Measurements from ENCODE around the gene ANLN.
"Not testable (repeated sequence)": the region's sequence is repeated elsewhere in the genome, so short reads cannot be mapped to it uniquely, and the experiment has no call there.

ANLN gene, protein sequence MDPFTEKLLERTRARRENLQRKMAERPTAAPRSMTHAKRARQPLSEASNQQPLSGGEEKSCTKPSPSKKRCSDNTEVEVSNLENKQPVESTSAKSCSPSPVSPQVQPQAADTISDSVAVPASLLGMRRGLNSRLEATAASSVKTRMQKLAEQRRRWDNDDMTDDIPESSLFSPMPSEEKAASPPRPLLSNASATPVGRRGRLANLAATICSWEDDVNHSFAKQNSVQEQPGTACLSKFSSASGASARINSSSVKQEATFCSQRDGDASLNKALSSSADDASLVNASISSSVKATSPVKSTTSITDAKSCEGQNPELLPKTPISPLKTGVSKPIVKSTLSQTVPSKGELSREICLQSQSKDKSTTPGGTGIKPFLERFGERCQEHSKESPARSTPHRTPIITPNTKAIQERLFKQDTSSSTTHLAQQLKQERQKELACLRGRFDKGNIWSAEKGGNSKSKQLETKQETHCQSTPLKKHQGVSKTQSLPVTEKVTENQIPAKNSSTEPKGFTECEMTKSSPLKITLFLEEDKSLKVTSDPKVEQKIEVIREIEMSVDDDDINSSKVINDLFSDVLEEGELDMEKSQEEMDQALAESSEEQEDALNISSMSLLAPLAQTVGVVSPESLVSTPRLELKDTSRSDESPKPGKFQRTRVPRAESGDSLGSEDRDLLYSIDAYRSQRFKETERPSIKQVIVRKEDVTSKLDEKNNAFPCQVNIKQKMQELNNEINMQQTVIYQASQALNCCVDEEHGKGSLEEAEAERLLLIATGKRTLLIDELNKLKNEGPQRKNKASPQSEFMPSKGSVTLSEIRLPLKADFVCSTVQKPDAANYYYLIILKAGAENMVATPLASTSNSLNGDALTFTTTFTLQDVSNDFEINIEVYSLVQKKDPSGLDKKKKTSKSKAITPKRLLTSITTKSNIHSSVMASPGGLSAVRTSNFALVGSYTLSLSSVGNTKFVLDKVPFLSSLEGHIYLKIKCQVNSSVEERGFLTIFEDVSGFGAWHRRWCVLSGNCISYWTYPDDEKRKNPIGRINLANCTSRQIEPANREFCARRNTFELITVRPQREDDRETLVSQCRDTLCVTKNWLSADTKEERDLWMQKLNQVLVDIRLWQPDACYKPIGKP

DNA sequence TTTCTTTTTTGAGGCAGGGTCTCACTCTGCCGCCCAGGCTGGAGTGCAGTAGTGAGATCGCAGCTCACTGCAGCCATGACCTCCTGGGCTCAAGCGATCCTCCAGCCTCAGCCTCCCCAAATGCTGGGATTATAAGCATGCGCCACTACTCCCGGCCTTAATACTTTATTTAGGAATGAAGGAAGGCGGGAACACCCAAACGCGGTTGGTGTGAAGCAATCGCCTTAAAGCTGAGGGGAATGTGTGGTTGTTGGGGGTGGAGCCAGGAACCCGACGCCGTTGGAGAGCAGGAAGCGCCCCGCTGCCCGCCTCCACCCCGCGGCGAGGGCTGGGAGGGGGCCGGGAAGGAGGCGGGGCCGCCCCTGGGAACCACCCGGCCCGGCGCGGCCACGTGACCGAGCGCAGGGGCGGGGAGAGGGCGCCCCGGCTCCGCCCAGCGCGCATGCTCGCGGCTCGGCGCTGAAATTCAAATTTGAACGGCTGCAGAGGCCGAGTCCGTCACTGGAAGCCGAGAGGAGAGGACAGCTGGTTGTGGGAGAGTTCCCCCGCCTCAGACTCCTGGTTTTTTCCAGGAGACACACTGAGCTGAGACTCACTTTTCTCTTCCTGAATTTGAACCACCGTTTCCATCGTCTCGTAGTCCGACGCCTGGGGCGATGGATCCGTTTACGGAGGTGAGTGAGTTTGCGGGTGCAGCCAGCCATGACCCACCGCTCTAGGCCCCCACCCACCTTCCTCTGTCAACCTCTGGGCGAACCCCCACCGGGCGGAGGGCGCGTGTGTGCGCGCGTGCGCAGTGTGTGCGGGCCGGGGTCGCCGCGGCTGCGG lies at the start of gene ANLN:
Gene ANLN, plus strand, starts transcription at position 492 of the 828 bp plus-strand sequence. Its CDS starts 165 bp downstream, at position 657.
- DNase-seq = peak; percentile 79

DNA sequence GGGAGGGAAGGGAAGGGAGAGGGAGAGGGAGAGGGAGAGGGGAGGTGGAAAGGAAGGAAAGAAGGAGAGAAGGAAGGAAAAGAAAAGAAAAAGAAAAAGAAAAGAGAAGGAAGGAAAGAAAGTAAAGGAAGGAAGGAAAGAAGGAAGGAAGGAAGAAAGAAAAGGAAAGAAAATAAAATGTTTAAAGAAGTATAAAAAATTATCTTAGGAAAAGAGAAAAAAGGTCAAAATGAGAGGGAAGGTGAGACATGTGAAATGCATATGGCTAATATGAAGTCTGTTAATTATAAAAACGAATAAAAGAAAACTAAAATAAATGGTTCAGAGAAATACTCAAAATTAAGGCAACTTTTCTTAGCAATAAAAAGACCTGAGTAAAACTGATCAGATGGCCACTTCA lies 46.1 kb upstream of the ANLN start:
- DNase-seq = no peak

DNA sequence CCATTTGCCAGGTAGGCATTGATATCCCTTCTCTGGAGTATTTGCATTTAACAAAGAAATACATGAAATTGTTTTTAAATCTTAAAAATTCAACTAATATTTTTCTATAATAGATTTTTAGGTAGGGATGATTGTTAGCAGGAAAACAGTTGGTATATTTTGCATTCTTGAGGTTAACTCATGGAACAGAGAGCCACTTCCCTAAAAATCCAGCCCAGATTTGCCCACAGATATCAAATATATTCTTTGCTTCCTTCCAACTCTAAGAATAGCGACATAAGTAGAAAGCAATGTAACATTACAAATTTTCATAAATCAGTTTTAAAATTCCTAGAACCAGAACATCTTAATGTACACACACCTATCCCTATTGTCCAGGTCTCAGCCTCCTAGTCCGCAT lies 45.0 kb upstream of the ANLN start:
- DNase-seq = no peak

DNA sequence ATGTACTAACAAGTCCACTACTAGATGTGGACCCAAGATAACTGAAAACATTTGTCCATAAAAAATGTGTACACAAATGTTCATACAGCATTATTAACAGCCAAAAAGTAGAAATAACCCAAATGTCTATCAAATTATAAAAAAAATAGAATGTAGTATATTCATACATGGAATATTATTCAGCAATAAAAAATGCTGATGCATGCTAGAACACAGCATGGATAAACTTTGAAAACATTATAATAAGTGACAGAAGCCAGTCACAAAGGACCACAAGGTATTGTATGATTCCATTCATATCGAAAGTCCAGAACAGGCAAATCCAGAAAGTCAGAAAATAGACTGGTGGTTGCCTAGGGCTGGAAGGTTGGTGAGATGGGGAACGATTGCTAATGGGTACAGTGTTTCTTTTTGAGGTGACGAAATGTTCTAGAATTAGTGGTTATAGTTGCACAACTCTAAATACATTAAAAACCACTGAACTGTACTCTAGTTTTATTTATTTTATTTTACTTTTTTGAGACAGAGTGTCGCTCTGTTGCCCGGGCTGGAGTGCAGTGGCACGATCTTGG lies 43.3 kb upstream of the ANLN start:
- no peak for DNase-seq

DNA sequence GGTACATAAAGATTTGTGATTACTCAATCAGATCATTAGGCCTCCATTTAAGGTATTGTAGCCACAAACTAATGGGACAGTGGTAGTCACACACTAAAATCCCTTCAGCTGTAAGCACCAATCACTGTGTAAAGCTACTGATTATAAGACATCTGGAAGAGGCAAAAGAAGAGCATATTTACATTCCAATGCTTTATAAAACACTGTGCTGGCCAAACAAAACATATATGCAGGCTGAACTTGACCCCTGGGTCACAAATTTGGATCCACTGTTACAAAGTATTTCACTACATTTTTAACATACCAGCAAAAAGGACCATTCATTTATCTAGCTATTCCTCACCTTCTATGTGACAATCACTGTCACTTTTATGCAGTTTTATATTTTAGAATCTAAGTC lies 41.4 kb upstream of the ANLN start:
- no peak for DNase-seq

DNA sequence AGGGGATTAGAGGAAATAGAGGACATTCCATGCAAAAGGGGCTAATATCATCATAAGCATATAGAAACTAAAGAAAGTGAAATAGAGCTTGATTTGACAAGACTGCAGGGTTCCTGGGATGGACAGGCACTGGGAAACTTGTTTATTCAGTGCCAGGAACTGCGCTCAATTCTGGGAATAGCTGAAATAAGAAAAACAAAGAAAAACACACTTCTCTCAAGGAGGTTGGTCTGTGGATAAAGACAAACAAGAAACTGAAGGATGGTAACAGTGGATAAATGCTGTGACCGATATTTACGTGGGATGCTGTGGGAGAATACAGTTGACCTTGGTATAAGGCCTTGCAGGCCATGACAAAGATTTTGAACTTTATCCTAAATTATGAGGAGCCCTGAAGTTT lies 40.9 kb upstream of the ANLN start:
- DNase-seq = no peak

DNA sequence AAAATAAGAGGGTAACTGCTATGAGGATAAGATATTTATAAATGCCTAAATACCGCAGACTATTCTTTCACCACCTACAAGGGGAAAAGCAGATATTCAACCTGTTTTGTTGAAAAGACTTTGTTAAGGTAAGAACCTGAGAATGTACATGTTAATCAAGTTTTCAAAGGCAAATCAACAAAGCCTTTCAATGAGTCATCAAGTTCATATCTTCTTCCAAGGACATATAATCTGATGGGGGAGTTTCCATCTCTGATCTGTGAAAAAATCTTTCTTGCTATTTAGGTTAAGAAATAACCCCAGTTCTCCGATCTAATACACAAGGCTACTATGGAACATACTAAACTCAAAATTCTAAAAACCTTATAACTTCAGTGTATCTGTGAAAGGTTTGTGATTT lies 40.0 kb upstream of the ANLN start:
- no peak for DNase-seq

DNA sequence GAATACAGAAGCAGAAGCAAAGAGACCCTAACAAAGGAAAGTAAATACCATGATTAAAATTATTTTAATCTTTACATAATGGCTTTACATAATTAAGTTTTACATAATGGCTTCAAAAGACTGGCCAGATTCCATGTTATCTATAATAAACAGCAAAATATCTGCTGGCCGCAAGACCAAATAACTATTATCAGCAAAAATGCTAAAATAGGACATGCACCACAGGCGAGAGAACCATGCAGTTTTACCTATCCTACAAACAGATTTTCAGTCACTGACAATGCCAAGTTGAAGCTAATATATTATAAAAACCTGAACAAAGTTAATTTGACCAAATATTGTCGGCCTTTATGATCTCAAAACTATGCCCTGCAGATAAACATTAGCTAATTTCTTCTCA lies 34.2 kb upstream of the ANLN start:
- no peak for DNase-seq

DNA sequence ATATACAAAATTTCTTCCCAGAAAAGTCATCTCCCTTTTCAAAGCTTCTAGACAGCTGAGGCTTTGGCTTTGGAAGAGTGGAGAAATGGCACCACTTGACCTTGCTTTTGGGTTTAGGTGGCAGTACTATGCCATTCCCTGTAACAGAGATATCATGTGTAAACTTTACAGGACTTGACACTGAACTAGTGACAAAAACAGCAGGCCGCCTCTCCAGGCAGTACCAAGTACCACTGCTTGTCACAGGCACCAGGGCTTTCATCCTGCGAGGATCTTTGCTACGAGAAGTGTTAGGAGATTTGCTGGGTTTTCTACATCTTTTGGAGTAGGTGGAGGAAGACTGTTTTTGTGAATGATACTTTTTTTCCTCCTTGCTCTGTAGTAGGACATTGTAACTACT lies 32.6 kb upstream of the ANLN start:
- no peak for DNase-seq

DNA sequence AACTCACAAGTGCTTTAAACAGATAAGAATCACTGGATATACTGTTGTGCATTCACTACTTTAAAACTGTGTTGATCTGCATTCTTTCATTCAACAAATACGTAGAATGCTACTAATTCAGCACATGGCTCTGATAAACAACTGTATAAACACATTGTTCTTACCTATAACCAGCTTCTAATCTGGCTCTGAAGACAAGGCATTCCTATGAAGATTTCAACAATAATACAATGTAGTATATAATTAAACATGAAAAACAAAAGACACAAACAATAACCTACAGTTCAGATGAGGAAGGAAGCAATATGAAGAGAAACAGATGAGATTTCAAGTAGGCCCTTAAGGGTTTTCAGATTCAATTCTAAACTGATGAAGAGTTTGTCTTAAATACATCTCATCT lies 31.1 kb upstream of the ANLN start:
- DNase-seq = no peak

DNA sequence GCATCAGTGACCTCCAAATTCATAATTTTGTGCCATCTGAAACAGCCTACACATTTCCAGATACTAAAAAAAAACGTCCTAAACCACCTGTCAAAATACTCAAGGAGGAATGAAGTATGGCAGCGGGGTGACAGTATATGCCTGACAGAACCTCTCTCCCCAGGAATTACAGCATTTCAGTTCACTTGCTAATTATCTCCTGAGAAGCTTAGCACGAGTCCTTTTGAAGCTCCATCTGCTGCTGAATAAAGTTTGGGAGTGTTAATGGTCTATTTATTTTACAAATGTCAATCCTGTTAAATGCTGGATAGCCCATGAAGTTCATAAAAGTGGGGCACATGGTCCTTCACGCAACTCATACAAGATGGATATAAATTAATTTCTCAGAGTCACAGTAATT lies 29.4 kb upstream of the ANLN start:
- DNase-seq = peak; percentile 79

DNA sequence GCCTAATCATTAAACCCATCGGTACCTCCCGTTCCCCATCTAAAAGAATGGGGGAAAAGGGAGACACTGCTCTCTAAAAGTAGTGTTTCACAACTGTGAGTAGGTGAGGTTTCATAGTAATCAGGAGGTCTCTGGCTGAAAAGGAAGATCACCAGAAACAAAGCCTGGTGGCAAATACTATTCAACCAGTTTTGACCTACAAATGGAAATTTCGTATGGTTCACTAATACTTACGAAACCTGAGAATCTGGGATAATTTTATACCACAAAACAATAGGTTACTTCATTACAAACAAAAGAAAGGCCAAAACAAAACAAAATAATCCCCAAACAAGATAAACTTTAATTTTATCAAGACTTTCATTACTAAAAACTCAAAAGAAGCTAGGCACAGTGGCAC lies 28.4 kb upstream of the ANLN start:
- no peak for DNase-seq

DNA sequence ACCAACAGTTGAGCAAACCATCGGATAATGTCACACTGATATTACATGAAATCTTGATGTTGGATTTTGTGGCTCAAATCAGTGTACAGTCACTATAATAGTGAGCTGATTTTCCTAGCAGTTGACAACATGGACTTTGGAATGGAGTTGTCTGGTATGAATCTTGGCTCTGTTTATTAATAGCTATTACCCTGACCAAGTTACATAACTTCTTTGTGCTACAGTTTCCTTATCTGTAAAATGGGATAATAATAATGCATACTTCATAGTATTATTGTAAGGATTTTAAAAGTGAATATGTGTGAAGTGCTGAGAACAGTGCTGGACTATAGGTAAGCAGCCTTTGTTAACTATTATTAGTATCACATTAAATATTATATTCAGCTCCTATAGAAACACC lies 26.1 kb upstream of the ANLN start:
- no peak for DNase-seq

DNA sequence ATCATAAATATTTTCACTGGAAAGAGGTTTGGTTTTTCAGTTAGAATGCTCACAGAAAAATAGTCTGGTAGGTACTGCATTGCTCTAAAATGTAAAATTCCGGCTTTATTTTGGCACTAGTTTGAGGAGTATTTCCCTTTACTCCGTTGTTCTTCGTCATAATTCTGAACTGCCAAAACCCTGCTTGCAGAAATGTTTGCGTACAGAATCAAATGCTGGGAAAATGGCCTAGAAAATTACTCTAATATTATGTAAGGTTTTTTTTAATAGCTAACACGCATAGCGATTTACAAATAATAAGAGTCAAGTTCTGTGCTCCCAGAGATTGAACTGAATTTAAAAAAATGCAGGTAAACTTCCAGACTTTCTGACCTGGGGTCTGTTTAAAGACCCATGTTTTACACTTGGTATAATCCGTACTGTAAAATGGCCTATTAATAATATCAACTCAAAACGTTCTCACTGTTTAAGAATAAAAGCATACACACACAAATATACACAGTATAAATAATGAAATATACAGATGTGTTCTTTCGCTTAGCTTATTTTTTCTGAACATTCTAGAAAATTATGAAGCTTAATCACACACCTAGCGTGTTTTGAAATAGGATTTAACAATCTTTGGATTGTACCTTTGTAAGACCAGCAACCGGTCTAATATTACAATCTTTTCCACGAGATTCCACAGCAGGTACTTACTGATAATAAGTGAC lies 23.5 kb upstream of the ANLN start:
- no peak for DNase-seq

DNA sequence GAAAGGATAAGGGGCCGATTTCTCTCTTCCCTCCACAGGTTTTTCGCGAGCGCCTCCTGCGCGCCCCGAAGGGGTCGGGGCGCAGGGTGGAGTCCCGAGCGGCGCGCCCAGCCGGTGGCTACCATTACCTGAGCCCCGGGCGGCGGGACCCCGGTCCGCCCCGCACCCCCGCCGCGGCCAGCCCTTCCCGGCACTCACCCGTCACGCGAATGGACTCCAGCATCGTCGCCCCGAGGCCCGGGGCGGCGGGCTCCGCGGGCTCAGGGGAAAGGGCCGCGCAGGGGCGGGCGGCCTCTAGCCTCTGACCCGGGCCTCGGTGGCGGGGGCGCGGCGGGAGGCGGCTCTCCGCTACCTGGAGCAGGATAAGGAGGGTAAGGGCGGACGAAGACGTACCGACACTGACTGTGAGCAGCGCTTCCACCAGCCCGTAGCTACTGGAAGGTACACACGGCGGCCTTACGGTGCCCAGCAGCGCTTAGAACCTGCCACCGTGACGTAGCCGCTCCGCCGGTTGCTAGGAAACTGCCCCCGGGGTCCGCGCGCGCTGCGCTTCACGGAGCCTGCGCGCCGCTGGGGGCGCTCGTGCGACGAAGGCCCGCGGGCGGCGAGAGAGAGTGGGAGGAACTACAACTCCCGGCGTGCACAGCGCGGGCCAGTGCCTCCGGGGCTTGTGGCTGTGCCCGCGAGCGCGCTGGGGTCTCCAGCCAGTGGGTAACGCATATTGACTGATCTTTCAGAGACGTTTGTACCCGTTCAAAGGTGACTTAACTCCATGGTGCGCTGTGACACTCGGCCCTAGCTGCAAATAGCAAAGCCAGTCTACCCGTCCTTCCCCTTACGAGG lies 22.7 kb upstream of the ANLN start:
- DNase-seq = peak; percentile 83

DNA sequence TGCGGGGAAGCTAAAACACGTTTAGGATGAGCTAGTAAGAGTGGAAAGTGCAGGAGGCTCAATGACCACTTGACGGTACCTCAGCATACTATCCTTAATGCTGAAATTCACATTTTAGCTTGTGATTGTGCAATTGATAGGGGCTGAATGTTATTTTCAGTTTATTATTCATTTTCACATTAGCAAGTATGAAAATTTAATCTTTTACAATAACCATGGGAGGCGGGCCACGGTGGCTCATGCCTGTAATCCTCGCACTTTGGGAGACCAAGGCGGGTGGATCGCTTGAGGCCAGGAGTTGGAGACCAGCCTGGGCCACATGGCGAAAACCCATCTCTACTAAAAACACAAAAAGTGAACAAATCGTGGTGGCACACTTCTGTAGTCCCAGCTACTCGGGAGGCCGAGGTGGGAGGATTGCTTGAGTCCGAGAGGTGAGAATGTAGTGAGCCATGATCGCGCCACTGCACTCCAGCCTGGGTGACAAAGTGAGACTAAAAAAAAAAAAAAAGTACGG lies 22.0 kb upstream of the ANLN start:
- no peak for DNase-seq

DNA sequence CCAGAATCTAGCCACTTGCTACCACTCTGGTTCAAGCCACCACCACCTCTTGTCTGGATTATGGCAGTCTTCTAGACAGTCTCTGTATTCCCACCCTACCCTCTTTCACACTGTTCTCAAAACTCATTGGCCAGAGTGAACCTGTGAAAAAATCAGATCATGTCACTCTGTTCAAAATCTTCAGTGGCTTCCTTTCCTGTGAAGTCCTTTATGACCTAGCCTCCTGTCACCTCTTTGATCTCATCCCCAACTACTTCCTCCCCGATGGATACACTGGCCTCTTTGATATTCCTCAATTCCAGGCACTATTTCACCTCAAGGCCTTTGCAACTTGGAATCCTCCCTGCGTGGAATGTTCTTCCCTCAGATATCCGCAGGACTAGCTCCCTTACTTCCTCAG lies 21.2 kb upstream of the ANLN start:
- no peak for DNase-seq

DNA sequence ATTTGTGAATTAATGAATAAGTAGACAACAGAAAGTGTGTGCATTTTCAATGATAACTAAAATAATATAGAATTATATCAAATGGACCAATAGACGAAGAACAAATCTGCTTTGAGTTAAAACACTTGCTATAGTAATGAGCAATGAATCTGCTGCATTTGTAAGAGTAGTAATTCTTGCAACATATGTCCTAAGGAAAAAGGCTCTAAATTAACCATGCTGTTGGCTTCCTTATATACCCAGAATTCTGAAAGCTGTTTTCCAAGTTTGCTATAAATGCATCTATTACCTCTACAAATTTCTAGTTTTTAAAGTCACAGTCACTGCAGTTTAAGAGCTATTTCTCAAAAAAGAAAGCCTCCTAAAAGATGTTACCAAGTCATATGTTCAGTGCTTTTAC lies 20.5 kb upstream of the ANLN start:
- DNase-seq = no peak

DNA sequence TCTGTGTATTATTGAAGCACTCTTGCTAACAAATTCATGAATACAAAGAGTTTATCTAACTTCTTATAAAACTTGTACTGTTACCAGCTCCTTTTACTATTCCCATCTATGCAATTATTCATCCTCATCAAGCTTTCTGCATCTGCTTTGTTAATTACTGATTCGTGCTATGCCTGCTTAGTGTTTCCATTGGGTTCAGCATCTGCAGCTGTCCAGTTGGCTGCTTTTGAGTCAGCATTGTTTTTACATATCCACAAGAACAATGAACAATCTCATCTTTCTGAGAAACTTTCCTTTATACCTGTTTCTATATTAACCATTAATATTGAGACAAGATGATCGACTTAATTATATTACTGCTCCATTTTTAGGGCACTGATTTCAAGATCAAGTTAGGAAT lies 19.6 kb upstream of the ANLN start:
- DNase-seq = no peak

DNA sequence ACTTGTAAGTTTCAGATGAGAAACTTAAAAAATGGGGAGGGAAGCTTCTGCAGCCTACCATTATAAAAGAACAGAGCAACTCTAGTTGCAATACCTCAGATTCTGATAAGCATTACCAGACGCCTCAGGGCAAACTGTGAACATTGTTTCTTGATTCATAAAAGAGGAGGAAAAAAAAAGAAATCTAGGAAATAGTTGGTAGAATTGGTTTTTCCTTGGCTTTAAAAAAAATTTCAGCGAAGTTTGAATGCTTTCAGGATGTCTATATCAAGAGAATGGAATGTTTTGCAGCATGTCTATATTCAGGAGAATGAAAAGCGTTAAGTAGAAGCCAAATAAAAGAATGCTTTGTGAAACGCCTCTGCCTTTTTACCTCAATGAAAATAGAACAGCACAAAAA lies 17.5 kb upstream of the ANLN start:
- no peak for DNase-seq

DNA sequence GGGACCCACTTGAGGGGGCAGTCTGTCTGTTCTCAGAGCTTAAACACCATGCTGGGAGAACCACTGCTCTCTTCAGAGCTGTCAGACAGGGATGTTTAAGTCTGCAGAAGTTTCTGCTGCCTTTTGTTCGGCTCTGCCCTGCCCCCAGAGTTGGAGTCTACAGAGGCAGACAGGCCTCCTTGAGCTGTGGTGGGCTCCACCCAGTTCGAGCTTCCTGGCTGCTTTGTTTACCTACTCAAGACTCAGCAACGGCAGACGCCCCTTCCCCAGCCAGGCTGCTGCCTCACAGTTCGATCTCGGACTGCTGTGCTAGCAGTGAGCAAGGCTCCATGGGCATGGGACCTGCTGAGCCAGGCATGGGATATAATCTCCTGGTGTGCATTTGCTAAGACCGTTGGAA lies 11.1 kb upstream of the ANLN start:
- not testable (repeated sequence) for DNase-seq
